Coronary artery (tissue), 2 donors: ENCODE data around the gene FSD2.

ENCODE experiments used
- DNase-seq: peaks from one replicate; pipeline ENCODE4 v3.0.0-alpha.2; 2017; ENCODE audit warnings: low spot score
- H3K27ac ChIP-seq, 2 donors: fragments of 200-600 bp; sonication (generic); one replicate each; pipeline ENCODE4 v1.5.1; 2016 to 2019
- H3K4me3 ChIP-seq: fragments of 200-600 bp; sonication (generic); 2 replicates; pipeline ENCODE4 v1.5.1; 2016; ENCODE audit warnings: mild to moderate bottlenecking, moderate library complexity
- TF ChIP-seq, protein P1 (sequence below): fragments of 200-600 bp; sonication (generic); IDR thresholded peaks from one replicate; pipeline ENCODE4 v1.5.1; 2019; ENCODE audit warnings: antibody characterized with exemption

FSD2 gene

GRCh38 chr15:82840166-82840565, 34.3 kb upstream of the FSD2 start:
- TF ChIP-seq, protein P1, sequence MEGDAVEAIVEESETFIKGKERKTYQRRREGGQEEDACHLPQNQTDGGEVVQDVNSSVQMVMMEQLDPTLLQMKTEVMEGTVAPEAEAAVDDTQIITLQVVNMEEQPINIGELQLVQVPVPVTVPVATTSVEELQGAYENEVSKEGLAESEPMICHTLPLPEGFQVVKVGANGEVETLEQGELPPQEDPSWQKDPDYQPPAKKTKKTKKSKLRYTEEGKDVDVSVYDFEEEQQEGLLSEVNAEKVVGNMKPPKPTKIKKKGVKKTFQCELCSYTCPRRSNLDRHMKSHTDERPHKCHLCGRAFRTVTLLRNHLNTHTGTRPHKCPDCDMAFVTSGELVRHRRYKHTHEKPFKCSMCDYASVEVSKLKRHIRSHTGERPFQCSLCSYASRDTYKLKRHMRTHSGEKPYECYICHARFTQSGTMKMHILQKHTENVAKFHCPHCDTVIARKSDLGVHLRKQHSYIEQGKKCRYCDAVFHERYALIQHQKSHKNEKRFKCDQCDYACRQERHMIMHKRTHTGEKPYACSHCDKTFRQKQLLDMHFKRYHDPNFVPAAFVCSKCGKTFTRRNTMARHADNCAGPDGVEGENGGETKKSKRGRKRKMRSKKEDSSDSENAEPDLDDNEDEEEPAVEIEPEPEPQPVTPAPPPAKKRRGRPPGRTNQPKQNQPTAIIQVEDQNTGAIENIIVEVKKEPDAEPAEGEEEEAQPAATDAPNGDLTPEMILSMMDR, result no peak
- Histone ChIP-seq H3K27ac (no peak overlapping the region), H3K4me3 (no peak overlapping the region)
- DNase-seq, result no peak

- no peak overlapping the region for H3K4me3 ChIP-seq
- H3K27ac ChIP-seq, result no peak overlapping the region
- DNase-seq, result no peak
- TF ChIP-seq, protein P1, result no peak
These were observed 33.3 kb upstream of the FSD2 start for GRCh38 chr15:82839136-82839535.

DNA sequence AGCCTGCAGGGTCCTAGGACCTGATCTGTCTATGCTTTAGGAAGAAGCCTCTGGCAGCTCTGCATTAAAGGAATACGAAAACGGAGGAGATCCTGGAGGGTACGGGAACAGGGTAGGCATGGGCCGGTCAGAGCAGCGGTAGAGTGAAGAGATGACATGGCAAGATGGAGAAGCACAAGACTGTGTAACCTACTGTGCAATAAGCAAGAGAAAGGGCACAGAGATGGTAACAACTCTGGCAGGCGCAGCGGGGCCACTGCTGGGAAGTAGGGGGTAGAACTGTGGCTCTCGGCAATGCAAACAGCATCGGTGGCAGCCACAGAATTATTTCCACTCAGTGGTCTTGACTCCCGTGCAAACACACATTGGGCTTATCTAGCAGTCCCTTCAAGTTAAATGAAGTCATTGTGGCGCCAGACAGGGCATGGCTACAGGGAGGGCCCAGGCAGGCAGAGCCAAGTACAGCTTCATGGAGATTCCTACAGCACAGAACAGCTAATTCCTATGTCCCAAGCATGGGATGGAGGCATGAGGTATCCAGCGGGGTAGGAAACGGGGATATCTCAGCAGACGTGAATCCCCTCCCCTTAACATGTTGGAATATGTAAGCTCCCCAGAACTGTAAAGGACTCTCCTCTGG, 32.3 kb upstream of the FSD2 start:
- H3K4me3 ChIP-seq, result no peak overlapping the region
- no peak for DNase-seq
- TF ChIP-seq, protein P1, result no peak

GRCh38 chr15:82835391-82835917, 29.6 kb upstream of the FSD2 start:
- DNase-seq, result no peak
- H3K27ac ChIP-seq, result no peak overlapping the region
- H3K4me3 ChIP-seq, result no peak overlapping the region
- TF ChIP-seq, protein P1, result no peak

More for the DNA sequence above, 32.3 kb upstream of the FSD2 start:
- no peak overlapping the region for H3K27ac ChIP-seq

DNA sequence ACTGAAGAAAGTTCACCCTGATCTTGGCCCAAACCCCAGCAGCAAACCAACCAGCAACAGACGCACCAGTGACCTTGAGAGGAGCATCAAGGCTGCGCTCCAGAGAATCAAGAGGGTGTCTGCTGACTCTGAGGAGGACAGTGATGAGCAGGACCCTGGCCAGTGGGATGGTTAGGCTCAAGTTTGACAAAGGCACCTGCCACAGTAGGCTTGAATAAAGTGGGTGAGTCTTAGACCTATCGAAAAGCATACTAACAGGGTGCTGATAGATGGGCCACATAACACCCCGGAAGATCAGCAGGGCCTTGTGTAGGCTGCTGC, 27.5 kb upstream of the FSD2 start:
- Histone ChIP-seq H3K4me3 (no peak overlapping the region), H3K27ac (peak overlapping the region in 1 of 2 donors; percentile 1)
- TF ChIP-seq, protein P1, result no peak
- DNase-seq, result no peak

DNA sequence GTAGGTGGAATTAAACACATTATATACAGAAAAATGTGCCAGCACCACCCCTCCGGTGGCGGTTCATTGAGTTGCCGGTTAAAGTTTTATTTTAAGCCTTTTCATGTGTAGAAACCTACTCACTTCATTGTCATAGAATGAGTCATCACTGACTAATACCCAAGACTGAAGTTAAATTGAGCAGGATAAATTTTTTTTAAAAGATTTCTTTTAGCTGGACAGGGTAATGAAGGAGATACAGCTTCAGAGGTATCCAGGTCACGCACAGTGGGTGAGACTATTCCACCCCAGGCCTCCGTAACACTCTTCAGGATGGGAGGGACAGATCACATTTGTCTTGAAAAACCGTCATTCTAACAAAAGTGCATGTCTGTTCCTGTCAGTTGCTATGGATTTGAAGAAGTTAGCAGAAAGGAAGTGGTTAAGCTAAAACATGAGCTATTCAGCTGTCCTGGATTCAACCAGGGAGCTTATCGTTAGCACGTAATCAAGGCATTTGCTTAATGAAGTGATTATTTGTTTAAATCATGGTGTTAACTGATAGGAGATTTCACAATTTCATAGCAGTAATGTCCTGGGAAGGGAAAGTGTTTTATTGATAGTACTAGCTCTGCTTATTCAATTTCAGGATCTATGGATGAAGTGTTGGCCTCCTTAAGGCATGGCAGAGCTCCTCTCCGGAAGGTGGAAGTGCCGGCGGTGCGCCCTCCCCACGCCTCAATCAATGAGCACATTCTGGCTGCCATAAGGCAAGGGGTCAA, 26.9 kb upstream of the FSD2 start:
- H3K4me3 ChIP-seq, result no peak overlapping the region
- peak overlapping the region in 1 of 2 donors; percentile 1 for H3K27ac ChIP-seq
- DNase-seq, result no peak
- TF ChIP-seq, protein P1, result no peak
